ENCODE measurements around the gene THSD7B. TPM values are rescaled to one million over a fixed set of nuclear protein-coding genes. Genes with fewer than 3 reads are reported as not detected.

Gene THSD7B
- total and polyA plus RNA-seq, 9 of the 15 experiments (the other 6 are each of a cell fraction or from before 2014, with no cell fraction given), result not detected

- DNase-seq (ENCODE audit: extremely low read depth in 1 of 4, low spot score in 3 of 4), result no peak
- FAIRE-seq, result no peak
- Histone ChIP-seq H3K79me2 (ENCODE audit: control insufficient read depth, insufficient read depth, low read length) (no peaks in the 10 kb centered on the region), H3K27me3 (ENCODE audit: control insufficient read depth in 2 of 2, insufficient read depth in 2 of 2, low read length in 2 of 2) (no peaks in the 10 kb centered on the region), H4K20me1 (replicated peaks; ENCODE audit: control insufficient read depth, insufficient read depth, low read length) (no peaks in the 10 kb centered on the region), H3K9ac (ENCODE audit: insufficient read depth in 1 of 2, low read depth in 2 of 2, low read length in 2 of 2) (no peak overlapping the region), H3K9me3 (replicated peaks; ENCODE audit: control insufficient read depth, insufficient read depth, low read depth, low read length) (no peaks in the 10 kb centered on the region), H3K4me1 (replicated peaks in 1 of 2; ENCODE audit: control insufficient read depth in 2 of 2, insufficient read depth in 2 of 2, low read length in 2 of 2) (no peaks in the 10 kb centered on the region), H3K4me2 (ENCODE audit: insufficient read depth, low read length) (no peak overlapping the region), H3K27ac (ENCODE audit: extremely low read depth, low read depth, low read length) (no peak overlapping the region), H3K36me3 (ENCODE audit: control insufficient read depth, insufficient read depth, low read length) (no peaks in the 10 kb centered on the region), H2AFZ (ENCODE audit: low read depth, low read length) (no peak overlapping the region), H3K9me1 (ENCODE audit: control insufficient read depth, insufficient read depth, low read length) (no peaks in the 10 kb centered on the region), H3K4me3 (no peak overlapping the region)
- no peak for TF ChIP-seq ZMIZ1 (IDR thresholded peaks at IDR 0.05; ENCODE audit: low read depth in 2 of 2, low read length in 2 of 2)
- no peak for ATAC-seq
- WGBS (ENCODE audit: insufficient coverage, low coverage, missing lambda C conversion rate), result 0% methylated on average over 5 of the region's 5 CpGs
- ChIA-PET POLR2A (no interaction called here), CTCF (ENCODE audit: low intra/inter-chr PET ratio) (no interaction called here)
- BruUV-seq (replicated peaks), result no TSS peak
- intact Hi-C loops (cut with micrococcal nuclease), result no loop called here
- in situ Hi-C loops (cut with MboI), result no loop called here
Measured at GRCh38 chr2:136917411-136917881, 152.1 kb downstream of the THSD7B start.

GRCh38 chr2:136919682-136920081 lies 154.3 kb downstream of the THSD7B start:
- TF ChIP-seq ZNF121 (CRISPR knock-in tag; conservative IDR thresholded peaks at IDR 0.05) (no peak), CSDE1 (IDR thresholded peaks at IDR 0.05) (no peak), EWSR1 (IDR thresholded peaks at IDR 0.05; ENCODE audit: borderline replicate concordance, low read depth, partially characterized antibody) (no peak), ZNF511 (CRISPR knock-in tag; IDR thresholded peaks at IDR 0.05) (no peak), SMAD3 (CRISPR knock-in tag; conservative IDR thresholded peaks at IDR 0.05) (no peak), PHF8 (IDR thresholded peaks at IDR 0.05; ENCODE audit: borderline replicate concordance, low read length) (no peak), FOSL1 (tag; conservative IDR thresholded peaks at IDR 0.05) (no peak), CC2D1A (IDR thresholded peaks at IDR 0.05) (no peak), MYBL2 (IDR thresholded peaks at IDR 0.05; ENCODE audit: low read depth) (no peak), MYBL2 (CRISPR knock-in tag; IDR thresholded peaks at IDR 0.05; ENCODE audit: borderline replicate concordance) (no peak)
- Histone ChIP-seq H3K27ac (ENCODE audit: extremely low read depth, low read depth, low read length) (no peak overlapping the region), H3K9ac (ENCODE audit: insufficient read depth in 1 of 2, low read depth in 2 of 2, low read length in 2 of 2) (no peak overlapping the region), H3K79me2 (ENCODE audit: control insufficient read depth, insufficient read depth, low read length) (no peaks in the 10 kb centered on the region), H3K9me1 (ENCODE audit: control insufficient read depth, insufficient read depth, low read length) (no peaks in the 10 kb centered on the region), H3K4me3 (no peak overlapping the region), H3K4me2 (ENCODE audit: insufficient read depth, low read length) (no peak overlapping the region), H4K20me1 (replicated peaks; ENCODE audit: control insufficient read depth, insufficient read depth, low read length) (no peaks in the 10 kb centered on the region), H2AFZ (ENCODE audit: low read depth, low read length) (no peak overlapping the region), H3K4me1 (replicated peaks in 1 of 2; ENCODE audit: control insufficient read depth in 2 of 2, insufficient read depth in 2 of 2, low read length in 2 of 2) (no peaks in the 10 kb centered on the region), H3K27me3 (ENCODE audit: control insufficient read depth in 2 of 2, insufficient read depth in 2 of 2, low read length in 2 of 2) (no peaks in the 10 kb centered on the region), H3K36me3 (ENCODE audit: control insufficient read depth, insufficient read depth, low read length) (no peaks in the 10 kb centered on the region), H3K9me3 (replicated peaks; ENCODE audit: control insufficient read depth, insufficient read depth, low read depth, low read length) (no peaks in the 10 kb centered on the region)
- WGBS (ENCODE audit: insufficient coverage, low coverage, missing lambda C conversion rate), result 0% methylated on average over 3 of the region's 4 CpGs
- in situ Hi-C loops (cut with MboI), result no loop called here
- BruUV-seq (replicated peaks), result no TSS peak
- FAIRE-seq, result no peak
- no peak for ATAC-seq
- DNase-seq (ENCODE audit: extremely low read depth in 1 of 4, low spot score in 3 of 4), result no peak
- CTCF ChIA-PET (ENCODE audit: low intra/inter-chr PET ratio), result no interaction called here
- intact Hi-C loops (cut with micrococcal nuclease), result no loop called here
- POLR2A ChIA-PET, result no interaction called here

Data from K562 (cell line).